HG02943 (cell line): Measurements from ENCODE around the gene AOPEP.

Experiments
- ATAC-seq: cut with Tn5 transposase; IDR thresholded peaks from one replicate; pipeline ENCODE4 v1.9.1; 2021; ENCODE audit warnings: mild to moderate bottlenecking, low read depth, moderate library complexity; ENCODE audit not compliant: unreplicated experiment

AOPEP gene, protein sequence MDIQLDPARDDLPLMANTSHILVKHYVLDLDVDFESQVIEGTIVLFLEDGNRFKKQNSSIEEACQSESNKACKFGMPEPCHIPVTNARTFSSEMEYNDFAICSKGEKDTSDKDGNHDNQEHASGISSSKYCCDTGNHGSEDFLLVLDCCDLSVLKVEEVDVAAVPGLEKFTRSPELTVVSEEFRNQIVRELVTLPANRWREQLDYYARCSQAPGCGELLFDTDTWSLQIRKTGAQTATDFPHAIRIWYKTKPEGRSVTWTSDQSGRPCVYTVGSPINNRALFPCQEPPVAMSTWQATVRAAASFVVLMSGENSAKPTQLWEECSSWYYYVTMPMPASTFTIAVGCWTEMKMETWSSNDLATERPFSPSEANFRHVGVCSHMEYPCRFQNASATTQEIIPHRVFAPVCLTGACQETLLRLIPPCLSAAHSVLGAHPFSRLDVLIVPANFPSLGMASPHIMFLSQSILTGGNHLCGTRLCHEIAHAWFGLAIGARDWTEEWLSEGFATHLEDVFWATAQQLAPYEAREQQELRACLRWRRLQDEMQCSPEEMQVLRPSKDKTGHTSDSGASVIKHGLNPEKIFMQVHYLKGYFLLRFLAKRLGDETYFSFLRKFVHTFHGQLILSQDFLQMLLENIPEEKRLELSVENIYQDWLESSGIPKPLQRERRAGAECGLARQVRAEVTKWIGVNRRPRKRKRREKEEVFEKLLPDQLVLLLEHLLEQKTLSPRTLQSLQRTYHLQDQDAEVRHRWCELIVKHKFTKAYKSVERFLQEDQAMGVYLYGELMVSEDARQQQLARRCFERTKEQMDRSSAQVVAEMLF

GRCh38 chr9:94726495-94727191 lies at the start of gene AOPEP:
TSS of gene AOPEP (plus strand) at chr9:94726699. CDS start at chr9:94759784, 33,085 bp downstream.
- peak; percentile 96 for ATAC-seq

- ATAC-seq: no peak
Observed at GRCh38 chr9:94677929-94678328, 48.6 kb upstream of the AOPEP start.

- no peak for ATAC-seq
Observed at GRCh38 chr9:94679587-94679986, 46.9 kb upstream of the AOPEP start.

DNA sequence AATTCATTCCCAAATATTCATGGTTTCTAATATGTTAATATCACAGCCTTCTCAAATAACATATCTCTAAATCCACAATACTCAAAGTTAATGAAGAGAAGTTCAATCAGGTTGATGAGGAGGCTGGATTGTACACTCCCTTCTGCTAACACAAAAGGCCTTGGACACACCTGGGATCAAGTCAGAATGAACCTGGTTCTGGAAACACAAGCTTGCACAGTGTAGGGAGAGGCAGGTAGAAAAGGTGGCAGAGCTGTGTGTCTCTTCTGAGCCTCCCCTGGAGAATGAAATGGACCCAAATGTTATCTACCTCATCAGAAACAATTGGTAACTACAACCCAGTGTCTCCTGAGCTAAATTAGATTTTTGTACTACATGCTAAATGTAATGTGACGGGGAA lies 46.5 kb upstream of the AOPEP start:
- no peak for ATAC-seq

DNA sequence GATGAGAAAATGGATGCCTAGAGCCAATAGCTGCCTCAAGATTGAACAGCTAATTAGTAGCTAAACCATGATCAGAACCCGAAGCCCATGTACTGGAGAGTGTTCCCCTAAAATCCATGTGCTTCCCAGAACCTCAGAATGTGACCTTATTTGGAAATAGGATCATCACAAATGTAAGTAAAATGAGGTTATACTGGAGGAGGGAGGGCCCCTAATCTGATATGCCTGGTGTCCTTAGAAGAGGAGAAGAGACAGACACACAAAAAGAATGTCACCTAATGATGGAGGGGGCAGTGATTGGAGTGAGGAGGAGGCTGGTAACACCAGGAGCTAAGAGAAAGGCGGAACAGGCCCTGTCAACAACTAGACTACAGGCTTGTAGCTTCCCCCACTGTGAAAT lies 45.9 kb upstream of the AOPEP start:
- ATAC-seq: no peak

DNA sequence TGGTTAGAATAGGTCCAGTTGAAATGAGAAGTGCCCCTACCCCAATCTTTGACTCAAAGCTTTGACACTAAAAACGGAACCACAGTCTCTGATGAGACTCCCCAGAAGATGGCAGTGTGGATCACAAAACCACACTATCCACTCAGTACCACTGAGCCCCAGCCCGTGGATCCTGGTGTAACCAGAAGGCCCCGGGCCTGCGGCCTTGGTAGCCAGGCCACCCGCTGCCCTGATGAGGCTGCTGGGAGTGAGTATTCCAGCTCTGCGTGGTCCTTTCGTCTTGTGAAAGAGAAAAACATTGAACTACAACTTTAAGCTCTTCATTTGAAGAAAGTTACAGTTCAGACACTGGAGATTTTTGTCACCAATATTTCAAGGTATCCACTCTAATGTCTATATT lies 45.0 kb upstream of the AOPEP start:
- ATAC-seq: no peak

DNA sequence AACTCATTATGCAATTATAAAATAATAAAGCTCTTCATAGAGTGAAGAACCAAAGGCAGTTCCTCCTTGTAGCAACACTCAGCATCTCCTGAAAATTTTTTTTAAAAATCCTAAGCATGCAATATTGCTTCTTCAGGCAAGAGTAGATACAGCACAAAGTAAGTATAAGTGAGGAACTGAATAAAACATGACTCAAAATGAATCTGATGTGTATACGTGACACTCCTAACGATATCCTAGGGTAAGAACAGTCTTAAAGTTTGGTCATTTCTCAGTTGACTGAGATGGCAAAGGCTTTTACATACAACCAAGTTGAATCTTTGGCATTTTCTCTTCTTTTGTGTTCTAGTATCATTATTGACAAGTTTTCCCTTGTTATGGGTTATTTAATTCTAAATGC lies 41.1 kb upstream of the AOPEP start:
- ATAC-seq: no peak

DNA sequence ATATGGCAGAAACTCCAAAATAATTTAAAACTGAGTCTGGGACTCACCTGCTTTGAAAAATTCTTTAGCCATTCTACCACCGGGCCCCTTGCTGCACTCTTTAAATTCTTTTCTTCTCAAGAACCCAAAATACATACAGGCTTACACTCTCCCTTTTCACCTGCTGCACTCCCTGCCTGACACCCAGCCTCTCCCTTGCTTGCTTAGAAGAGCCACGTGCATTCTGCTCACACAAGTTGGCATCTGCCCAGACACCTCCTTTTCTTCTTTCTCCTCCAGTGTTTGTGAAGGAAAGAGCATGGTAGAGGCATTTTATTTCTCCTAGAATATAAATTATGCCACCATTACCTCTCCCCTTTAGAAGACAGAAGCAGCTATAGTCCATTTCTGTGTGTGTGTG lies 39.0 kb upstream of the AOPEP start:
- no peak for ATAC-seq

GRCh38 chr9:94690344-94690743 lies 36.2 kb upstream of the AOPEP start:
- no peak for ATAC-seq

DNA sequence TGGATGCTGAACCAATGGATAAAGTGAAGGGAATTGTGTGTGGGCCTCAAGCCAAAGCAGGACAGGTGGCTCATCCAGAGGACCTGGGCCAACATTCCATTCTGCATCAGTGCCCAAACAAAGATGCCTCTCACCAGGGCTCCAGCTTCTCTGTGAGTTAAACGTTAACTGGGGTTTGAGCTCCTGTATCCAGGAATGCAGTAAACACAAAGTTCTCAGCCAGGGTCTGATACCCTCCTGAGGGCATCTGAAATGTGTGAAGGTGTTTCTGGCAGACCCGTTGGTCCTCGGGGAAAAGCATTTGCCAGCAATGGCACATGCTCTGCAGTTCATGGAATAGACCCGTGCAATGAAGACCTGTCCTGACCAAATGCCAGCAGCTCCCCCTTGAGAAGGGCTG lies 33.9 kb upstream of the AOPEP start:
- no peak for ATAC-seq

GRCh38 chr9:94693485-94694204 lies 32.9 kb upstream of the AOPEP start:
- ATAC-seq: no peak

- no peak for ATAC-seq
Observed at GRCh38 chr9:94696545-94696944, 30.0 kb upstream of the AOPEP start.

- no peak for ATAC-seq
Observed at GRCh38 chr9:94697972-94698581, 28.4 kb upstream of the AOPEP start.

DNA sequence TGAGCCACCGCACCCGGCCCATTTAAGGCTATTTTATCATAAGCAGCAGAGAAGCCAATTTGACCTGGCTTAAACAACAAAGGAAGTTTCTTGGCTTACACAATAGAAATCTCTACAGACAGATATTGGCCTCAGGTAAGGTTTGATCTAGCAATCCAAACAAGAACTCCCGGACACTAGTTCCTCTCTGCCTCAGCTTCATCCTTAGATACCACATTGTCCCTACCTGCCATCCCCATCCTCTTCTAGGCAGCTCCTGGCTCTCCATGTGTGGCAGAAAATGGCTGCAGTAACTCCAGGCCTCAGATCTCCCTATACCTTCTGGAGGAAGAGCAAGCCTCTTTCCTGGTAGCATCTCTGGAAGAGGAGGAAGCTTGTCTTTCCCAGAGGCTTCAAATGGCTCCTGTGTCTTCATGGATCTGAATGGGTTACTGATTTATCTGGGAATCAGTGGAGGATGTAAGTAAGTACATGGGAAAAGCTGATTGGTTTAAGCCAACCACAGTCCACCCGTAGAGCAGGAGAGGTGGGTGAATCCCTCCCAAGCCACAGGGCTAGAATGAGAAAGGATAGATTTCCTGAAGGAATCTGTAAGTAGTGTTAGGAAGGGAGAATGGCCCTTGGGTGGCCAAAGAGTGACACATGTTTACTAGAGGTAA lies 26.7 kb upstream of the AOPEP start:
- no peak for ATAC-seq

- ATAC-seq: no peak
Observed at GRCh38 chr9:94700445-94700844, 26.1 kb upstream of the AOPEP start.

DNA sequence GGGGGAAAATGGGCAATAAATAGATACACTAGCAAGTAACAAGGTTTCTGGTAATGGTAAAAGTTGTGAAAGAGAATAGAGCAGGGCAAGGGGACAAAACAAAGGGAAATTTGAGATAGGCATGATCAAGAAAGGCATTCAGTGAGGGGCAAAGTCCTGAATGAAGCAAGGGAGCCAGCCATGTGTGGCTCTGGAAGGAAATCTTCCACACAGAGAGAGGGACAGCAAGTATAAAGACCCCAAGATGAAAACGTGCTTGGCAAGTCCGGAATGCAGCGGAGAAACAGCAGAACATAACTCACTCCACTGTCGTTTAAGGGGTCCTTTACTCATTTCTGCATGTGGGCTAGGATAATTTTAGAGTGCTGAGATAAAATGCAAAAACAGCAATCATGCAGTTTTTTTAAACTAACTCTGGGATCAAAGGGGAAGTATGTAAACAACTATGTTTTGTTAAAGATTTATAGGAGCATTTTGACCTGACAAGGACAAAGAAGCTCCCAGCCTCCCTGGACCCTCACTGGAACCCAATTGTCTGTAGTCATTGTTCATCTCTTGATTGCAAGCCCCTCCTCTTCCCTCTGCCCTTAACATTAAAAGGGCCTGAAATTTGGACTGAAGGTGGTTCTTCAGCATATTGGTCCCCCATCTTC lies 22.9 kb upstream of the AOPEP start:
- ATAC-seq: no peak

DNA sequence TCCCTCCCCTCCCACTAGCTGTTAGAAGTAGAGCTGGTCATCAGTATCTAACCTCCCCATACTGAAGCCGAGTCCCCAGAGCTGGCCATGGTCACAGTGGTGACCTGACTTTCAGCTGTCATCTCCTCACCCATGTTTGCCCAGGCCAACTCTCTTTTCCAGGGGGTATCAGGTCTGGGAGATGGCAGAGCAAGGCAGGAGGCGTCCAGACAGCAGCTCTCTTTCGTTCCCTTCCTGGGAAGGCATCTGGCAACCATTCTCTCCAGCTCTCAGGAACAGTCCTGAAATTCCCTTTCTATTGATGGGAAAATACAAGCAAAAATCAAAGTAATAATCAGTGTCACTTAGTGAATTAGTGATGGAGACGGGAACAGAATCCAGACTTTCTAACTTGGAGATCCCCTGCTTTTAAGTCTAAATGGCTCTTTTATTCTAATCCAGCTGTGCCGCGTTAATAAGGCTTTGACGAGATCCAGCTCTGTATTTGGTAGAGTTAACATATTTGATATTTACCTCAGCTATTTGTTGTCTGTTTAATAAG lies 21.3 kb upstream of the AOPEP start:
- ATAC-seq: no peak

- no peak for ATAC-seq
Observed at GRCh38 chr9:94706922-94707321, 19.6 kb upstream of the AOPEP start.
